SK-N-SH (cell line): ENCODE data around the gene ASTN2. TPM values are rescaled to one million over a fixed set of nuclear protein-coding genes. Genes with fewer than 3 reads are reported as not detected.

ENCODE experiments used
- CTCF ChIA-PET: fragments of 300-600, 350-600 bp; formaldehyde crosslinking; extraction: SDS; loops from one replicate; lab custom pipeline; 2021; lab: Yijun Ruan, JAX
- POLR2A ChIA-PET: fragments of 350-600 bp; sonication (Branson Sonifier 250); formaldehyde crosslinking; extraction: SDS; loops from one replicate; lab custom pipeline; 2020; ENCODE audit warnings: antibody characterized with exemption, inconsistent platforms; lab: Yijun Ruan, JAX
- DNase-seq: peaks from one replicate; pipeline ENCODE4 v3.0.0; 2012
- H2AFZ ChIP-seq: fragments of 200-600 bp; sonication (generic); 2 replicates; pipeline ENCODE4 v1.8.1; 2016; ENCODE audit warnings: antibody characterized with exemption, mild to moderate bottlenecking, low read depth
- H3F3A ChIP-seq: fragments of 200-600 bp; sonication (generic); replicated peaks from 2 replicates; pipeline ENCODE3; 2016; ENCODE audit warnings: antibody characterized with exemption, mild to moderate bottlenecking; ENCODE audit not compliant: insufficient read depth
- H3K27ac ChIP-seq, 2 experiments: fragments of 200-500 bp in 1 of 2; fragments of 200-600 bp in 1 of 2; sonication (Bioruptor generic) in 1 of 2; sonication (generic), shearing (Covaris generic) in 1 of 2; 2 replicates each; pipeline versions ENCODE4 v1.5.1 to v1.6.1; 2014 to 2016; ENCODE audit warnings: low read depth in 2 of 2, inconsistent platforms in 1 of 2, low read length in 1 of 2, mild to moderate bottlenecking in 1 of 2, mixed read lengths in 1 of 2
- H3K27me3 ChIP-seq: fragments of 200-600 bp; sonication (generic), shearing (Covaris generic); 2 replicates; pipeline ENCODE4 v1.6.1; 2016; ENCODE audit warnings: mixed run types; ENCODE audit not compliant: insufficient read depth
- H3K36me3 ChIP-seq, 2 experiments: fragments of 200-500 bp in 1 of 2; fragments of 200-600 bp in 1 of 2; sonication (Bioruptor generic) in 1 of 2; sonication (generic) in 1 of 2; replicated peaks in 1 of 2; 2 replicates each; pipeline versions ENCODE3 to v1.5.1; 2014 to 2016; ENCODE audit warnings: low read length in 1 of 2, mild to moderate bottlenecking in 1 of 2; ENCODE audit not compliant: insufficient read depth in 2 of 2, control insufficient read depth in 1 of 2
- H3K4me1 ChIP-seq, 2 experiments: fragments of 200-500 bp in 1 of 2; fragments of 200-600 bp in 1 of 2; sonication (Bioruptor generic) in 1 of 2; sonication (generic), shearing (Covaris generic) in 1 of 2; 2 replicates each; pipeline versions ENCODE4 v1.5.1 to v1.6.1; 2014 to 2016; ENCODE audit warnings: low read depth in 1 of 2, low read length in 1 of 2, mixed run types in 1 of 2; ENCODE audit not compliant: insufficient read depth in 2 of 2, control insufficient read depth in 1 of 2
- H3K4me2 ChIP-seq: fragments of 200-600 bp; sonication (generic), shearing (Covaris generic); 2 replicates; pipeline ENCODE4 v1.6.1; 2017; ENCODE audit warnings: mixed run types
- H3K4me3 ChIP-seq, 2 experiments: fragments of 200-500 bp in 1 of 2; fragments of 200-600 bp in 1 of 2; sonication (Bioruptor generic) in 1 of 2; sonication (generic), shearing (Covaris generic) in 1 of 2; 2 replicates each; pipeline versions ENCODE4 v1.5.1 to v1.8.1; 2014 to 2016; ENCODE audit warnings: low read depth in 2 of 2, inconsistent platforms in 1 of 2, low read length in 1 of 2, mild to moderate bottlenecking in 1 of 2, mixed read lengths in 1 of 2, moderate library complexity in 1 of 2
- H3K79me2 ChIP-seq: fragments of 200-600 bp; sonication (generic); 2 replicates; pipeline ENCODE4 v1.8.1; 2017; ENCODE audit warnings: mild to moderate bottlenecking; ENCODE audit not compliant: insufficient read depth
- H3K9ac ChIP-seq: fragments of 200-600 bp; sonication (generic); 2 replicates; pipeline ENCODE4 v1.6.1; 2017; ENCODE audit warnings: mixed run types
- H3K9me2 ChIP-seq: fragments of 200-600 bp; sonication (generic); 2 replicates; pipeline ENCODE4 v1.6.1; 2017; ENCODE audit warnings: mixed run types
- H3K9me3 ChIP-seq: fragments of 200-600 bp; sonication (generic); 2 replicates; pipeline ENCODE4 v1.6.1; 2017; ENCODE audit warnings: mixed run types, mild to moderate bottlenecking, moderate library complexity
- H4K20me1 ChIP-seq: fragments of 200-600 bp; sonication (generic); 2 replicates; pipeline ENCODE4 v1.6.1; 2017; ENCODE audit warnings: mild to moderate bottlenecking, mixed run types; ENCODE audit not compliant: insufficient read depth
- CHD2 ChIP-seq: fragments of 150-350 bp; IDR thresholded peaks from 2 replicates; pipeline ENCODE4 v1.6.1; 2018; ENCODE audit warnings: low read length; ENCODE audit not compliant: partially characterized antibody
- ELF1 ChIP-seq: IDR thresholded peaks from 2 replicates; pipeline ENCODE4 v1.4.0; 2012
- EP300 ChIP-seq, 2 experiments: IDR thresholded peaks; 2 replicates each; pipeline versions ENCODE4 v1.4.0 to v1.6.1; 2012; ENCODE audit warnings: borderline replicate concordance in 1 of 2, low read depth in 1 of 2, low read length in 1 of 2
- EZH2phosphoT487 ChIP-seq: fragments of 200-600 bp; sonication (generic); IDR thresholded peaks from 2 replicates; pipeline ENCODE4 v1.6.1; 2017; ENCODE audit warnings: low read depth, mixed run types, mild to moderate bottlenecking, antibody characterized with exemption, moderate library complexity, borderline replicate concordance
- FOXM1 ChIP-seq: IDR thresholded peaks from 2 replicates; pipeline ENCODE4 v1.4.0; 2012; ENCODE audit warnings: low read depth, mild to moderate bottlenecking
- MEF2A ChIP-seq: IDR thresholded peaks from 2 replicates; pipeline ENCODE4 v1.4.0; 2012; ENCODE audit warnings: low read depth, borderline replicate concordance
- MXI1 ChIP-seq: IDR thresholded peaks from 2 replicates; pipeline ENCODE4 v1.6.1; 2012; ENCODE audit warnings: mild to moderate bottlenecking, low read depth, low read length, improper control_type of control experiment
- NFIC ChIP-seq: IDR thresholded peaks from 2 replicates; pipeline ENCODE4 v1.4.0; 2012; ENCODE audit warnings: borderline replicate concordance
- RCOR1 ChIP-seq: fragments of 150-350 bp; IDR thresholded peaks from 2 replicates; pipeline ENCODE4 v1.6.1; 2017; ENCODE audit warnings: antibody characterized with exemption, low read length
- RXRA ChIP-seq: IDR thresholded peaks from 2 replicates; pipeline ENCODE4 v1.4.0; 2012; ENCODE audit warnings: low read depth, mild to moderate bottlenecking, borderline replicate concordance
- TCF12 ChIP-seq: IDR thresholded peaks from 2 replicates; pipeline ENCODE4 v1.4.0; 2012
- YY1 ChIP-seq: IDR thresholded peaks from 2 replicates; pipeline ENCODE4 v1.4.0; 2012; ENCODE audit warnings: low read depth, mild to moderate bottlenecking
- WGBS: methylation state at CpG from one replicate; pipeline ENCODE4 v1.1.6; 2017; ENCODE audit warnings: low lambda C conversion rate; 5-methylcytosine and 5-hydroxymethylcytosine counted together
- polyA plus RNA-seq, 3 experiments: library from polyadenylated mRNA; depleted of rRNA; stranded (reverse); fragments of >200 nt; gene quantifications; 2 replicates each; pipeline ENCODE4 v1.2.3, GENCODE V29; 2012
- TF ChIP-seq, protein P1 (sequence below): IDR thresholded peaks from 2 replicates; pipeline ENCODE4; 2012
- TF ChIP-seq, protein P2 (sequence below): IDR thresholded peaks from 2 replicates; pipeline ENCODE4 v1.4.0; 2012; ENCODE audit warnings: low read depth, borderline replicate concordance
- TF ChIP-seq, protein P3 (sequence below): fragments of 200-600 bp; sonication (generic); IDR thresholded peaks from 2 replicates; pipeline ENCODE4 v1.6.1; 2017; ENCODE audit warnings: antibody characterized with exemption, mild to moderate bottlenecking, moderate library complexity
- TF ChIP-seq, protein P4 (sequence below): fragments of 150-350 bp; IDR thresholded peaks from 2 replicates; pipeline ENCODE4 v1.6.1; 2016; ENCODE audit warnings: mild to moderate bottlenecking, low read depth, low read length

ASTN2 gene
- polyA plus RNA-seq, 1 of the 3 experiments (the other 2 are of a cell fraction), result 6.6 TPM

DNA sequence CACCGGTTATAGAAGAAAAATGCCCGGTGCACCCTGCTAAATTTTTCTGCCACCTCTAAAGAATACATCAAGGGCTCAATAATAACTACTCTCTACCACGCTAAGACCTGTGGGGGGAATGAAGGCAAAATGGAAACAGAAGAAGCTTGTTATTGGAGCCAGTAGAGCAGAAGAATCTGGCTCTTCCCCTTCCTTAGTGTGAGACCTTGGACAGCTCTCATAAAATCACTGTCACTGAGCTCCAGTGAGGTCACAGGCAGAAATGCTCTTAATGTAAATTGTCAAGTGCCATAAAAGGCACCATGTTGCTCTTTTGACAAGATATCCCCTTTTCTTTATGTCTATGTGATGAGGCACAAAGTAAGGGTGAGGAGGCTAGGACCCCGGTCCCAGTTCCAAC is 74.4 kb downstream of the ASTN2 start:
- POLR2A ChIA-PET, result no interaction called here
- 39% methylated on average over 4 of the region's 4 CpGs for WGBS
- TF ChIP-seq YY1, result no peak
- TF ChIP-seq, protein P1, sequence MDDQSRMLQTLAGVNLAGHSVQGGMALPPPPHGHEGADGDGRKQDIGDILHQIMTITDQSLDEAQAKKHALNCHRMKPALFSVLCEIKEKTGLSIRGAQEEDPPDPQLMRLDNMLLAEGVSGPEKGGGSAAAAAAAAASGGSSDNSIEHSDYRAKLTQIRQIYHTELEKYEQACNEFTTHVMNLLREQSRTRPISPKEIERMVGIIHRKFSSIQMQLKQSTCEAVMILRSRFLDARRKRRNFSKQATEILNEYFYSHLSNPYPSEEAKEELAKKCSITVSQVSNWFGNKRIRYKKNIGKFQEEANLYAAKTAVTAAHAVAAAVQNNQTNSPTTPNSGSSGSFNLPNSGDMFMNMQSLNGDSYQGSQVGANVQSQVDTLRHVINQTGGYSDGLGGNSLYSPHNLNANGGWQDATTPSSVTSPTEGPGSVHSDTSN, result no peak

DNA sequence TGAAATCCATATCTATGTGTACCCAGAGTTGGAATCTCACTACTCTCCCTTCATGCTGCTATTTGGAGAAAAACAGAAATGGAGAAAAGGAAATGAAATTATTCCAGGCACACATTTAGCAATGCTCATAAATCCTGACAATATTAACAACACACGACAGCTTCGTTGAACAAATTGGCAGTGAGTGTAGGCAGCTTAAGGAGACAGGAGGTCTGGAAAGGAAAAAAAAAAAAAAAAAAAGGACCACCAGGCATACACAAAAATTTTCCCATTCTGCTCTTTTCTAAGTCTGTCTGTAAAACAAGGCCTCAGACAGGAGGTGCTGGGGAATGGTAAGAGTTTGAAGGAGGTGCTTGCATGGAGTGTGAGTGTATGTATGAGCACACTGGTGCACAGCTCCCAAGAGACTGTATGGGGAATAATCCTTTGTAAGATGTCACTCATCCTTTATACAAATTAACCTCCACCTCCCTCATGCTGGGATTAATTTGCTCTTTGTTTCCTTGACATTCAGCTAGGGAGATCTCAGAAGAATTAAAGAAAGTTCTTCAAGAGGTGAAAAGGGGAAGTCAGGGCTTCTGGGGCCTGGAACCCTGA is 78.9 kb downstream of the ASTN2 start:
- Histone ChIP-seq H3K4me3 (no peak overlapping the region), H3K4me1 (peaks cover 0 to 29% of the 10 kb centered on the region in 2 experiments; a peak in 2 of 4 replicates), H2AFZ (no peak overlapping the region), H3K9me3 (no peaks in the 10 kb centered on the region), H3K79me2 (no peaks in the 10 kb centered on the region), H4K20me1 (no peaks in the 10 kb centered on the region), H3F3A (no peaks in the 10 kb centered on the region), H3K9ac (no peak overlapping the region), H3K4me2 (no peak overlapping the region), H3K27ac (peak overlapping the region in 1 of 2 experiments; percentile 81; a peak in 2 of 4 replicates), H3K9me2 (no peaks in the 10 kb centered on the region), H3K36me3 (no peaks in the 10 kb centered on the region), H3K27me3 (no peaks in the 10 kb centered on the region)
- POLR2A ChIA-PET, result interaction anchor here (0.9 to 1.1 kb wide), 2 partner anchors 20 to 77 kb away, joined by 3 read pairs; no protein-coding TSS in a partner anchor
- WGBS, result 0% methylated on average over 2 of the region's 2 CpGs
- CTCF ChIA-PET, result interaction anchor here (1.1 to 1.9 kb wide), 3 partner anchors 18 to 75 kb away, joined by 3 to 5 read pairs (median 5); no protein-coding TSS in a partner anchor
- DNase-seq, result peak; percentile 8
- TF ChIP-seq, protein P1, result no peak
- TF ChIP-seq ELF1 (no peak), NFIC (no peak), TCF12 (no peak), MXI1 (no peak), FOXM1 (no peak), EZH2phosphoT487 (no peak), RCOR1 (0 out of 2 replicates have a peak, but pooled peaks have one; percentile 11), EP300 (IDR thresholded peaks at IDR 0.05; ENCODE audit: borderline replicate concordance in 1 of 2, low read depth in 1 of 2, low read length in 1 of 2) (peak in 1 of 2 experiments; percentile 87; a peak in 2 of 4 replicates), RXRA (no peak), MEF2A (no peak), CHD2 (peak; percentile 49)
- TF ChIP-seq, protein P2, sequence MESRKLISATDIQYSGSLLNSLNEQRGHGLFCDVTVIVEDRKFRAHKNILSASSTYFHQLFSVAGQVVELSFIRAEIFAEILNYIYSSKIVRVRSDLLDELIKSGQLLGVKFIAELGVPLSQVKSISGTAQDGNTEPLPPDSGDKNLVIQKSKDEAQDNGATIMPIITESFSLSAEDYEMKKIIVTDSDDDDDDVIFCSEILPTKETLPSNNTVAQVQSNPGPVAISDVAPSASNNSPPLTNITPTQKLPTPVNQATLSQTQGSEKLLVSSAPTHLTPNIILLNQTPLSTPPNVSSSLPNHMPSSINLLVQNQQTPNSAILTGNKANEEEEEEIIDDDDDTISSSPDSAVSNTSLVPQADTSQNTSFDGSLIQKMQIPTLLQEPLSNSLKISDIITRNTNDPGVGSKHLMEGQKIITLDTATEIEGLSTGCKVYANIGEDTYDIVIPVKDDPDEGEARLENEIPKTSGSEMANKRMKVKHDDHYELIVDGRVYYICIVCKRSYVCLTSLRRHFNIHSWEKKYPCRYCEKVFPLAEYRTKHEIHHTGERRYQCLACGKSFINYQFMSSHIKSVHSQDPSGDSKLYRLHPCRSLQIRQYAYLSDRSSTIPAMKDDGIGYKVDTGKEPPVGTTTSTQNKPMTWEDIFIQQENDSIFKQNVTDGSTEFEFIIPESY, result no peak
- TF ChIP-seq, protein P3, sequence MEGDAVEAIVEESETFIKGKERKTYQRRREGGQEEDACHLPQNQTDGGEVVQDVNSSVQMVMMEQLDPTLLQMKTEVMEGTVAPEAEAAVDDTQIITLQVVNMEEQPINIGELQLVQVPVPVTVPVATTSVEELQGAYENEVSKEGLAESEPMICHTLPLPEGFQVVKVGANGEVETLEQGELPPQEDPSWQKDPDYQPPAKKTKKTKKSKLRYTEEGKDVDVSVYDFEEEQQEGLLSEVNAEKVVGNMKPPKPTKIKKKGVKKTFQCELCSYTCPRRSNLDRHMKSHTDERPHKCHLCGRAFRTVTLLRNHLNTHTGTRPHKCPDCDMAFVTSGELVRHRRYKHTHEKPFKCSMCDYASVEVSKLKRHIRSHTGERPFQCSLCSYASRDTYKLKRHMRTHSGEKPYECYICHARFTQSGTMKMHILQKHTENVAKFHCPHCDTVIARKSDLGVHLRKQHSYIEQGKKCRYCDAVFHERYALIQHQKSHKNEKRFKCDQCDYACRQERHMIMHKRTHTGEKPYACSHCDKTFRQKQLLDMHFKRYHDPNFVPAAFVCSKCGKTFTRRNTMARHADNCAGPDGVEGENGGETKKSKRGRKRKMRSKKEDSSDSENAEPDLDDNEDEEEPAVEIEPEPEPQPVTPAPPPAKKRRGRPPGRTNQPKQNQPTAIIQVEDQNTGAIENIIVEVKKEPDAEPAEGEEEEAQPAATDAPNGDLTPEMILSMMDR, result no peak
- TF ChIP-seq, protein P4, sequence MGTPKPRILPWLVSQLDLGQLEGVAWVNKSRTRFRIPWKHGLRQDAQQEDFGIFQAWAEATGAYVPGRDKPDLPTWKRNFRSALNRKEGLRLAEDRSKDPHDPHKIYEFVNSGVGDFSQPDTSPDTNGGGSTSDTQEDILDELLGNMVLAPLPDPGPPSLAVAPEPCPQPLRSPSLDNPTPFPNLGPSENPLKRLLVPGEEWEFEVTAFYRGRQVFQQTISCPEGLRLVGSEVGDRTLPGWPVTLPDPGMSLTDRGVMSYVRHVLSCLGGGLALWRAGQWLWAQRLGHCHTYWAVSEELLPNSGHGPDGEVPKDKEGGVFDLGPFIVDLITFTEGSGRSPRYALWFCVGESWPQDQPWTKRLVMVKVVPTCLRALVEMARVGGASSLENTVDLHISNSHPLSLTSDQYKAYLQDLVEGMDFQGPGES, result no peak

More for the DNA sequence above, 74.4 kb downstream of the ASTN2 start:
- H3K36me3 ChIP-seq, result no peaks in the 10 kb centered on the region
- no peaks in the 10 kb centered on the region for H4K20me1 ChIP-seq
- no peak overlapping the region for H2AFZ ChIP-seq
- no peaks in the 10 kb centered on the region for H3K27me3 ChIP-seq
- no peak overlapping the region for H3K4me2 ChIP-seq
- H3K4me1 ChIP-seq, result peaks cover 0 to 45% of the 10 kb centered on the region in 2 experiments; a peak in 2 of 4 replicates
- no peaks in the 10 kb centered on the region for H3F3A ChIP-seq
- no peak for DNase-seq
- CTCF ChIA-PET, result interaction anchor here (1.6 kb wide), 1 partner anchor 72 kb away, joined by 3 read pairs; no protein-coding TSS in a partner anchor
- H3K9ac ChIP-seq, result no peak overlapping the region
- H3K9me3 ChIP-seq, result no peaks in the 10 kb centered on the region
- peak overlapping the region in 1 of 2 experiments; percentile 73; a peak in 1 of 4 replicates for H3K27ac ChIP-seq
- no peaks in the 10 kb centered on the region for H3K79me2 ChIP-seq
- H3K4me3 ChIP-seq, result no peak overlapping the region
- H3K9me2 ChIP-seq, result no peaks in the 10 kb centered on the region
